SK-N-SH (cell line): ENCODE data around the gene MAP3K5. TPM values are rescaled to one million over a fixed set of nuclear protein-coding genes. Genes with fewer than 3 reads are reported as not detected.

Source experiments
- CTCF ChIA-PET: fragments of 300-600, 350-600 bp; formaldehyde crosslinking; extraction: SDS; loops from one replicate; lab custom pipeline; 2021; lab: Yijun Ruan, JAX
- POLR2A ChIA-PET: fragments of 350-600 bp; sonication (Branson Sonifier 250); formaldehyde crosslinking; extraction: SDS; loops from one replicate; lab custom pipeline; 2020; ENCODE audit warnings: antibody characterized with exemption, inconsistent platforms; lab: Yijun Ruan, JAX
- DNase-seq: peaks from one replicate; pipeline ENCODE4 v3.0.0; 2012
- H2AFZ ChIP-seq: fragments of 200-600 bp; sonication (generic); 2 replicates; pipeline ENCODE4 v1.8.1; 2016; ENCODE audit warnings: antibody characterized with exemption, mild to moderate bottlenecking, low read depth
- H3F3A ChIP-seq: fragments of 200-600 bp; sonication (generic); replicated peaks from 2 replicates; pipeline ENCODE3; 2016; ENCODE audit warnings: antibody characterized with exemption, mild to moderate bottlenecking; ENCODE audit not compliant: insufficient read depth
- H3K27ac ChIP-seq, 2 experiments: fragments of 200-500 bp in 1 of 2; fragments of 200-600 bp in 1 of 2; sonication (Bioruptor generic) in 1 of 2; sonication (generic), shearing (Covaris generic) in 1 of 2; 2 replicates each; pipeline versions ENCODE4 v1.5.1 to v1.6.1; 2014 to 2016; ENCODE audit warnings: low read depth in 2 of 2, inconsistent platforms in 1 of 2, low read length in 1 of 2, mild to moderate bottlenecking in 1 of 2, mixed read lengths in 1 of 2
- H3K27me3 ChIP-seq: fragments of 200-600 bp; sonication (generic), shearing (Covaris generic); 2 replicates; pipeline ENCODE4 v1.6.1; 2016; ENCODE audit warnings: mixed run types; ENCODE audit not compliant: insufficient read depth
- H3K36me3 ChIP-seq, 2 experiments: fragments of 200-500 bp in 1 of 2; fragments of 200-600 bp in 1 of 2; sonication (Bioruptor generic) in 1 of 2; sonication (generic) in 1 of 2; replicated peaks in 1 of 2; 2 replicates each; pipeline versions ENCODE3 to v1.5.1; 2014 to 2016; ENCODE audit warnings: low read length in 1 of 2, mild to moderate bottlenecking in 1 of 2; ENCODE audit not compliant: insufficient read depth in 2 of 2, control insufficient read depth in 1 of 2
- H3K4me1 ChIP-seq, 2 experiments: fragments of 200-500 bp in 1 of 2; fragments of 200-600 bp in 1 of 2; sonication (Bioruptor generic) in 1 of 2; sonication (generic), shearing (Covaris generic) in 1 of 2; 2 replicates each; pipeline versions ENCODE4 v1.5.1 to v1.6.1; 2014 to 2016; ENCODE audit warnings: low read depth in 1 of 2, low read length in 1 of 2, mixed run types in 1 of 2; ENCODE audit not compliant: insufficient read depth in 2 of 2, control insufficient read depth in 1 of 2
- H3K4me2 ChIP-seq: fragments of 200-600 bp; sonication (generic), shearing (Covaris generic); 2 replicates; pipeline ENCODE4 v1.6.1; 2017; ENCODE audit warnings: mixed run types
- H3K4me3 ChIP-seq, 2 experiments: fragments of 200-500 bp in 1 of 2; fragments of 200-600 bp in 1 of 2; sonication (Bioruptor generic) in 1 of 2; sonication (generic), shearing (Covaris generic) in 1 of 2; 2 replicates each; pipeline versions ENCODE4 v1.5.1 to v1.8.1; 2014 to 2016; ENCODE audit warnings: low read depth in 2 of 2, inconsistent platforms in 1 of 2, low read length in 1 of 2, mild to moderate bottlenecking in 1 of 2, mixed read lengths in 1 of 2, moderate library complexity in 1 of 2
- H3K79me2 ChIP-seq: fragments of 200-600 bp; sonication (generic); 2 replicates; pipeline ENCODE4 v1.8.1; 2017; ENCODE audit warnings: mild to moderate bottlenecking; ENCODE audit not compliant: insufficient read depth
- H3K9ac ChIP-seq: fragments of 200-600 bp; sonication (generic); 2 replicates; pipeline ENCODE4 v1.6.1; 2017; ENCODE audit warnings: mixed run types
- H3K9me2 ChIP-seq: fragments of 200-600 bp; sonication (generic); 2 replicates; pipeline ENCODE4 v1.6.1; 2017; ENCODE audit warnings: mixed run types
- H3K9me3 ChIP-seq: fragments of 200-600 bp; sonication (generic); 2 replicates; pipeline ENCODE4 v1.6.1; 2017; ENCODE audit warnings: mixed run types, mild to moderate bottlenecking, moderate library complexity
- H4K20me1 ChIP-seq: fragments of 200-600 bp; sonication (generic); 2 replicates; pipeline ENCODE4 v1.6.1; 2017; ENCODE audit warnings: mild to moderate bottlenecking, mixed run types; ENCODE audit not compliant: insufficient read depth
- CHD2 ChIP-seq: fragments of 150-350 bp; IDR thresholded peaks from 2 replicates; pipeline ENCODE4 v1.6.1; 2018; ENCODE audit warnings: low read length; ENCODE audit not compliant: partially characterized antibody
- CTCF ChIP-seq: fragments of 200-600 bp; sonication (generic); IDR thresholded peaks from 2 replicates; pipeline ENCODE4 v1.6.1; 2017; ENCODE audit warnings: antibody characterized with exemption, mild to moderate bottlenecking, moderate library complexity
- ELF1 ChIP-seq: IDR thresholded peaks from 2 replicates; pipeline ENCODE4 v1.4.0; 2012
- EP300 ChIP-seq, 2 experiments: IDR thresholded peaks; 2 replicates each; pipeline versions ENCODE4 v1.4.0 to v1.6.1; 2012; ENCODE audit warnings: borderline replicate concordance in 1 of 2, low read depth in 1 of 2, low read length in 1 of 2
- FOSL2 ChIP-seq: IDR thresholded peaks from 2 replicates; pipeline ENCODE4 v1.4.0; 2012; ENCODE audit warnings: low read depth, mild to moderate bottlenecking, moderate library complexity, borderline replicate concordance
- FOXJ3 ChIP-seq: sonication (generic); formaldehyde crosslinking; IDR thresholded peaks from 2 replicates; pipeline ENCODE4 v1.5.1; 2020; ENCODE audit warnings: mild to moderate bottlenecking, missing genetic modification reagents
- JUND ChIP-seq: IDR thresholded peaks from 2 replicates; pipeline ENCODE4 v1.4.0; 2012
- MAX ChIP-seq: IDR thresholded peaks from 2 replicates; pipeline ENCODE4 v1.4.0; 2012; ENCODE audit warnings: low read depth
- NFIC ChIP-seq: IDR thresholded peaks from 2 replicates; pipeline ENCODE4 v1.4.0; 2012; ENCODE audit warnings: borderline replicate concordance
- PBX3 ChIP-seq: IDR thresholded peaks from 2 replicates; pipeline ENCODE4; 2012
- POLR2AphosphoS5 ChIP-seq: IDR thresholded peaks from 2 replicates; pipeline ENCODE4 v1.6.1; 2012; ENCODE audit warnings: low read depth, low read length
- RAD21 ChIP-seq: IDR thresholded peaks from 2 replicates; pipeline ENCODE4 v1.6.1; 2012; ENCODE audit warnings: mild to moderate bottlenecking, low read length
- REST ChIP-seq: IDR thresholded peaks from 2 replicates; pipeline ENCODE4 v1.6.1; 2012; ENCODE audit warnings: mild to moderate bottlenecking, low read depth, low read length, moderate library complexity
- SIN3A ChIP-seq: IDR thresholded peaks from 2 replicates; pipeline ENCODE4 v1.6.1; 2012; ENCODE audit warnings: low read depth, mild to moderate bottlenecking, low read length, moderate library complexity, borderline replicate concordance
- SMC3 ChIP-seq: IDR thresholded peaks from 2 replicates; pipeline ENCODE4 v1.6.1; 2012; ENCODE audit warnings: low read depth, low read length, improper control_type of control experiment
- WGBS: methylation state at CpG from one replicate; pipeline ENCODE4 v1.1.6; 2017; ENCODE audit warnings: low lambda C conversion rate; 5-methylcytosine and 5-hydroxymethylcytosine counted together
- polyA plus RNA-seq, 3 experiments: library from polyadenylated mRNA; depleted of rRNA; stranded (reverse); fragments of >200 nt; gene quantifications; 2 replicates each; pipeline ENCODE4 v1.2.3, GENCODE V29; 2012

Gene MAP3K5
- polyA plus RNA-seq, 1 of the 3 experiments (the other 2 are of a cell fraction), result 1.4 TPM

- 77% methylated on average over 4 of the region's 4 CpGs for WGBS
- no peak for DNase-seq
- POLR2A ChIA-PET, result no interaction called here
- Histone ChIP-seq H3K4me2 (no peak overlapping the region), H3K36me3 (no peaks in the 10 kb centered on the region), H3K27ac (no peak overlapping the region), H3K4me1 (peaks cover 0 to 13% of the 10 kb centered on the region in 2 experiments; a peak in 2 of 4 replicates), H3K4me3 (no peak overlapping the region), H4K20me1 (no peaks in the 10 kb centered on the region), H3F3A (no peaks in the 10 kb centered on the region), H3K9ac (no peak overlapping the region), H3K9me3 (no peaks in the 10 kb centered on the region), H3K9me2 (no peaks in the 10 kb centered on the region), H2AFZ (no peak overlapping the region), H3K27me3 (no peaks in the 10 kb centered on the region), H3K79me2 (no peaks in the 10 kb centered on the region)
- CTCF ChIA-PET, result interaction anchor here (2.0 to 2.7 kb wide), 2 partner anchors 36 to 39 kb away, joined by 6 read pairs; partner anchors contain the start of gene MAP7
- no peak for TF ChIP-seq SIN3A
- no peak for TF ChIP-seq SMC3
- TF ChIP-seq CTCF, result no peak
Observed at GRCh38 chr6:136510782-136511181, 281.5 kb downstream of the MAP3K5 start.

GRCh38 chr6:136510299-136510698 is 282.0 kb downstream of the MAP3K5 start:
- Histone ChIP-seq H3K9ac (no peak overlapping the region), H3K4me2 (no peak overlapping the region), H3K9me2 (no peaks in the 10 kb centered on the region), H3K79me2 (no peaks in the 10 kb centered on the region), H3F3A (no peaks in the 10 kb centered on the region), H2AFZ (no peak overlapping the region), H3K9me3 (no peaks in the 10 kb centered on the region), H4K20me1 (no peaks in the 10 kb centered on the region)
- POLR2A ChIA-PET, result no interaction called here
- WGBS, result 89% methylated on average over 5 of the region's 5 CpGs
- no peak for DNase-seq
- no peak for TF ChIP-seq FOXJ3 (CRISPR knock-in tag)
- TF ChIP-seq CTCF, result no peak
- no peak for TF ChIP-seq CHD2
- no peak for TF ChIP-seq NFIC
- TF ChIP-seq POLR2AphosphoS5, result no peak
- no peak for TF ChIP-seq ELF1
- no peak for TF ChIP-seq PBX3
- no peak for TF ChIP-seq JUND
- TF ChIP-seq FOSL2, result no peak
- TF ChIP-seq MAX, result no peak
- no peak for TF ChIP-seq RAD21
- TF ChIP-seq REST, result no peak
- TF ChIP-seq EP300 (IDR thresholded peaks at IDR 0.05; ENCODE audit: borderline replicate concordance in 1 of 2, low read depth in 1 of 2, low read length in 1 of 2), result no peak
- TF ChIP-seq, all 33 proteins: peak for 0
- H3K4me1 ChIP-seq, result peaks cover 0 to 13% of the 10 kb centered on the region in 2 experiments; a peak in 2 of 4 replicates
- H3K27ac ChIP-seq, result no peak overlapping the region
- H3K27me3 ChIP-seq, result no peaks in the 10 kb centered on the region
- H3K4me3 ChIP-seq, result no peak overlapping the region
- H3K36me3 ChIP-seq, result no peaks in the 10 kb centered on the region
- CTCF ChIA-PET, result interaction anchor here (1.0 to 2.0 kb wide), 2 partner anchors 14 to 37 kb away, joined by 4 to 6 read pairs; no protein-coding TSS in a partner anchor
